GM23338 (cell line): ENCODE data around the gene PSMB7.

Experiments used
- CREB1 ChIP-seq: fragments of 250-450 bp; sonication (Bioruptor Pico); IDR thresholded peaks from 2 replicates; pipeline ENCODE4 v1.5.0; 2020; ENCODE audit warnings: low read depth, mild to moderate bottlenecking, moderate library complexity
- CTCF ChIP-seq, 2 experiments: fragments of 200-600 bp in 1 of 2; sonication (generic) in 1 of 2; conservative IDR thresholded peaks; 2 replicates each; pipeline versions ENCODE4 v1.5.1 to v1.6.1; 2016 to 2017; ENCODE audit warnings: antibody characterized with exemption in 2 of 2, low read depth in 2 of 2, mild to moderate bottlenecking in 2 of 2, moderate library complexity in 1 of 2
- EZH2 ChIP-seq: fragments of 200-600 bp; sonication (generic); IDR thresholded peaks from one replicate; pipeline ENCODE4 v1.8.0; 2017; ENCODE audit warnings: antibody characterized with exemption, mild to moderate bottlenecking, low read depth; ENCODE audit not compliant: unreplicated experiment
- EZH2phosphoT487 ChIP-seq: fragments of 200-600 bp; sonication (generic); IDR thresholded peaks from one replicate; pipeline ENCODE4 v1.8.1; 2018; ENCODE audit warnings: antibody characterized with exemption; ENCODE audit not compliant: unreplicated experiment
- JUNB ChIP-seq: IDR thresholded peaks from one replicate; pipeline ENCODE4 v1.6.1; 2016; ENCODE audit warnings: antibody characterized with exemption; ENCODE audit not compliant: unreplicated experiment
- POLR2AphosphoS5 ChIP-seq: IDR thresholded peaks from 2 replicates; pipeline ENCODE4 v1.6.1; 2016; ENCODE audit warnings: antibody characterized with exemption, low read depth
- REST ChIP-seq: IDR thresholded peaks from one replicate; pipeline ENCODE4 v1.6.1; 2018; ENCODE audit warnings: antibody characterized with exemption; ENCODE audit not compliant: unreplicated experiment
- STAT1 ChIP-seq: IDR thresholded peaks from one replicate; pipeline ENCODE4 v1.6.1; 2016; ENCODE audit warnings: antibody characterized with exemption; ENCODE audit not compliant: unreplicated experiment
- ZNF331 ChIP-seq: fragments of 250-450 bp; sonication (Bioruptor Pico); IDR thresholded peaks from 2 replicates; pipeline ENCODE4 v1.5.0; 2020; ENCODE audit warnings: low read depth, mild to moderate bottlenecking, moderate library complexity
- TF ChIP-seq, protein P1 (sequence below): fragments of 250-450 bp; sonication (Bioruptor Pico); IDR thresholded peaks from 2 replicates; pipeline ENCODE4 v1.5.0; 2020; ENCODE audit warnings: mild to moderate bottlenecking, moderate library complexity

- TF ChIP-seq POLR2AphosphoS5, result 0 out of 2 replicates have a peak, but pooled peaks have one; percentile 4
- TF ChIP-seq CTCF (conservative IDR thresholded peaks at IDR 0.05; ENCODE audit: low read depth in 2 of 2), result no peak
- no peak for TF ChIP-seq REST
- TF ChIP-seq EZH2, result no peak
- TF ChIP-seq EZH2phosphoT487, result no peak
- no peak for TF ChIP-seq STAT1
- TF ChIP-seq CREB1 (CRISPR knock-in tag), result no peak
- no peak for TF ChIP-seq JUNB
- TF ChIP-seq ZNF331 (CRISPR knock-in tag), result no peak
- TF ChIP-seq, protein P1, sequence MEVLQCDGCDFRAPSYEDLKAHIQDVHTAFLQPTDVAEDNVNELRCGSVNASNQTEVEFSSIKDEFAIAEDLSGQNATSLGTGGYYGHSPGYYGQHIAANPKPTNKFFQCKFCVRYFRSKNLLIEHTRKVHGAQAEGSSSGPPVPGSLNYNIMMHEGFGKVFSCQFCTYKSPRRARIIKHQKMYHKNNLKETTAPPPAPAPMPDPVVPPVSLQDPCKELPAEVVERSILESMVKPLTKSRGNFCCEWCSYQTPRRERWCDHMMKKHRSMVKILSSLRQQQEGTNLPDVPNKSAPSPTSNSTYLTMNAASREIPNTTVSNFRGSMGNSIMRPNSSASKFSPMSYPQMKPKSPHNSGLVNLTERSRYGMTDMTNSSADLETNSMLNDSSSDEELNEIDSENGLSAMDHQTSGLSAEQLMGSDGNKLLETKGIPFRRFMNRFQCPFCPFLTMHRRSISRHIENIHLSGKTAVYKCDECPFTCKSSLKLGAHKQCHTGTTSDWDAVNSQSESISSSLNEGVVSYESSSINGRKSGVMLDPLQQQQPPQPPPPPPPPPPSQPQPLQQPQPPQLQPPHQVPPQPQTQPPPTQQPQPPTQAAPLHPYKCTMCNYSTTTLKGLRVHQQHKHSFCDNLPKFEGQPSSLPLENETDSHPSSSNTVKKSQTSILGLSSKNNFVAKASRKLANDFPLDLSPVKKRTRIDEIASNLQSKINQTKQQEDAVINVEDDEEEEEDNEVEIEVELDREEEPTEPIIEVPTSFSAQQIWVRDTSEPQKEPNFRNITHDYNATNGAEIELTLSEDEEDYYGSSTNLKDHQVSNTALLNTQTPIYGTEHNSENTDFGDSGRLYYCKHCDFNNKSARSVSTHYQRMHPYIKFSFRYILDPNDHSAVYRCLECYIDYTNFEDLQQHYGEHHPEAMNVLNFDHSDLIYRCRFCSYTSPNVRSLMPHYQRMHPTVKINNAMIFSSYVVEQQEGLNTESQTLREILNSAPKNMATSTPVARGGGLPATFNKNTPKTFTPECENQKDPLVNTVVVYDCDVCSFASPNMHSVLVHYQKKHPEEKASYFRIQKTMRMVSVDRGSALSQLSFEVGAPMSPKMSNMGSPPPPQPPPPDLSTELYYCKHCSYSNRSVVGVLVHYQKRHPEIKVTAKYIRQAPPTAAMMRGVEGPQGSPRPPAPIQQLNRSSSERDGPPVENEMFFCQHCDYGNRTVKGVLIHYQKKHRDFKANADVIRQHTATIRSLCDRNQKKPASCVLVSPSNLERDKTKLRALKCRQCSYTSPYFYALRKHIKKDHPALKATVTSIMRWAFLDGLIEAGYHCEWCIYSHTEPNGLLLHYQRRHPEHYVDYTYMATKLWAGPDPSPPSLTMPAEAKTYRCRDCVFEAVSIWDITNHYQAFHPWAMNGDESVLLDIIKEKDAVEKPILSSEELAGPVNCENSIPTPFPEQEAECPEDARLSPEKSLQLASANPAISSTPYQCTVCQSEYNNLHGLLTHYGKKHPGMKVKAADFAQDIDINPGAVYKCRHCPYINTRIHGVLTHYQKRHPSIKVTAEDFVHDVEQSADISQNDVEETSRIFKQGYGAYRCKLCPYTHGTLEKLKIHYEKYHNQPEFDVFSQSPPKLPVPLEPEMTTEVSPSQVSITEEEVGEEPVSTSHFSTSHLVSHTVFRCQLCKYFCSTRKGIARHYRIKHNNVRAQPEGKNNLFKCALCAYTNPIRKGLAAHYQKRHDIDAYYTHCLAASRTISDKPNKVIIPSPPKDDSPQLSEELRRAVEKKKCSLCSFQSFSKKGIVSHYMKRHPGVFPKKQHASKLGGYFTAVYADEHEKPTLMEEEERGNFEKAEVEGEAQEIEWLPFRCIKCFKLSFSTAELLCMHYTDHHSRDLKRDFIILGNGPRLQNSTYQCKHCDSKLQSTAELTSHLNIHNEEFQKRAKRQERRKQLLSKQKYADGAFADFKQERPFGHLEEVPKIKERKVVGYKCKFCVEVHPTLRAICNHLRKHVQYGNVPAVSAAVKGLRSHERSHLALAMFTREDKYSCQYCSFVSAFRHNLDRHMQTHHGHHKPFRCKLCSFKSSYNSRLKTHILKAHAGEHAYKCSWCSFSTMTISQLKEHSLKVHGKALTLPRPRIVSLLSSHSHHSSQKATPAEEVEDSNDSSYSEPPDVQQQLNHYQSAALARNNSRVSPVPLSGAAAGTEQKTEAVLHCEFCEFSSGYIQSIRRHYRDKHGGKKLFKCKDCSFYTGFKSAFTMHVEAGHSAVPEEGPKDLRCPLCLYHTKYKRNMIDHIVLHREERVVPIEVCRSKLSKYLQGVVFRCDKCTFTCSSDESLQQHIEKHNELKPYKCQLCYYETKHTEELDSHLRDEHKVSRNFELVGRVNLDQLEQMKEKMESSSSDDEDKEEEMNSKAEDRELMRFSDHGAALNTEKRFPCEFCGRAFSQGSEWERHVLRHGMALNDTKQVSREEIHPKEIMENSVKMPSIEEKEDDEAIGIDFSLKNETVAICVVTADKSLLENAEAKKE (CRISPR knock-in tag), result no peak
These were observed 65.4 kb downstream of the PSMB7 start for GRCh38 chr9:124349675-124350493.
